Activated CD4-positive, alpha-beta T cell treated with anti-CD3 and anti-CD28 coated beads for 24 hours (primary cell): ENCODE measurements around the gene METTL24.
"Not testable (repeated sequence)": the region's sequence is repeated elsewhere in the genome, so short reads cannot be mapped to it uniquely, and the experiment has no call there.

ENCODE experiments used
- DNase-seq, 2 donors: peaks; one replicate each; pipeline ENCODE4 v3.0.0-alpha.2; 2020; ENCODE audit warnings: low read depth in 2 of 2

The METTL24 gene

DNA sequence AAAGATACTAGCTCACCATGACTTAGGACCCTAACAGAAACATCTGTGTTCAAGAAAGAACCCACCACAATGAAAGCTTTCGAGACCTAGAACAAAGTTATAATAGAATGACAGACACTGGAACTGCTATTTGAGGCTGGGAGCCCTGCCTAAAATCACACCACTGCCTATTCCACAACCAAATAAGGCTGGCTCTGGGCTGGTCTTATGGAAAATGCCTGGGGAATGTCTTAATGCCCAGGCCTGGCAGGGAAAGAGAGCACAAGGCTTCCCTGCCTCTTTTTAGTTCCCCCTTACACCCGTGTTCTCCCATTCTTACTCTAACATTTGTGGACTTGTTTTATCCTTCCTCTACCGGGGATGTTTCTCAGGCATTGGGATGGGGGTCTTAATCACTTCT lies 5.6 kb upstream of the METTL24 start:
- DNase-seq = no peak

DNA sequence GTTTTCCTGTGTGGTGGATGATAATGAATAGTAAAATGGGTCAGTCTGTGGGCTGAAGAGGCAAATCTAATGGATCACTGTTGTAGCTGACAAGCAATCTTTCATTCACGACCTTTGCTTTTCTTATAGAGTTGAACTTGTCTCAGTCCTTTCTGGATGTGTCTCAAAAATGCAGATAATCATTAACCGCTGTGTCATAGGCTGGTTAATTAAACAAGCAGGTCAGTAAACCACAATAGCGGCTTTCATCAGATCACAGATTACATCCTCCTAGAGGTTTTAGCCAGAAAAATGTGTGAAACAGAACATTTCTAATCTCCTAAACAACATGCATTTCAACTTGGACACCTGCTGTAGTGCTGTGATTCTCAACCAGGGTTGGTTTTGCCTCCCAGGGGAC lies 2.5 kb upstream of the METTL24 start:
- DNase-seq = no peak

DNA sequence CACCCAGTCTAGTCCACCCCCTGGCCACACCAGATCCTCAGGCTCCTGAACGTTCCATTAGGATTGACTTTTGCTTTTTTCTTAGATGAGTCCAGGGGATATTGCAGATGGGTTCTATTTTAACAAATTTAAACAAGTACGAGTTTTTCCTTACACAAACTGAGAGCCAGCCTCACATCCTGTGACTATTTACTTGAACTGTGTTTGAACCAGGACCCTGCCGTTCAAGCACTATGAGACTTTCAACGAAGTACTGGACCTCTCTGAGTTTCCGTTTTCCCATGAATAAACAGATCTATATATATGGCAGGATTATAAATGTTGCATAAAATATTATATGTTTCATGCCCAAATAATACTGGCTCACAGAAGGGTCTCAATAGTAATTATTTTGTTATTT lies 1.4 kb upstream of the METTL24 start:
- no peak for DNase-seq

DNA sequence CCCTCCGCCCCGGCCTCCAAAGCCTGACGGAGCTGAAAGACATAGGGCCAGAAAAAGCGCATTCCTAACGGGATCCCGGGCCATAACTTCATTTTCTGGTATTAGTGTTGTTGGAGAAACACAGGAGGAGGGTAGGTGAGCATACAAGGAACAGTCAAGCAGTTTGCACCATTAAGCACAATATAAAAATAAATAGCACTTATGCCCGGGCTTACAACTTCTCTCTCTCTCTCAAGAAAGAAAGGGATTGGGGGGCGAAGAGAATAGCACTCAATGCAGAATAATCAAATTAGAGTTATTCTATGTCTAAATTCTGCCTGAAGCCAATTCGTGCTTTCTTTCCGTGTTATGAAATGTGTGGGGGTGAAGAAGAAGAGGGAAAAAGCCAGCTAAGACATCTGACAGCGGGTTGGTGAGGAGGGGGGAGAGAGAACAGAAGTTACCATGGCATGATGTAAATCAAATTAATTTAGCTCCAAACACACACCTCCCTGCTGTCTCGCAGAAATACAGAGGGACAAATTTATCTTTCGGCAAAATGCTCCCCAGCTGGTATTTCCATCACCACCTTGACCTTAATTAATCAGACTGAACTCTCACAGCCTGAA lies 508 bp upstream of the METTL24 start:
- DNase-seq = no peak

DNA sequence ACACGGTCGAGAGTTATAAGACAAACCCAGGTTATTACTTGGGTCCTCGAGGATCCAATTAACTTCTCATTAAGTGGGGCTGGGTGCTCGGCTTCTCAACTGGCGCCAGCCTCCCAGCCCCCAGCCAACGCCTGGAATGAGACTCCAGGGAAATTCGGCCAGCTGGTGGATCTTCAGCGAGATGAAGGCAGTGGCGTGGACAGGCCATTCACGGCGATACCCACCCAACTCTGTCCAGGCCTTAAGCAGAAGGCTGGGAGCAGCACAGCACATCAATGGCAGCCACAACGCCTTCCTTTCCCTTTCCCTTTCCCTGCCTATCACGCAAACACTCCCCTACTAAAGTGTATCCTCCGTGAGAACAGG lies 868 bp downstream of the METTL24 start:
- DNase-seq = no peak

DNA sequence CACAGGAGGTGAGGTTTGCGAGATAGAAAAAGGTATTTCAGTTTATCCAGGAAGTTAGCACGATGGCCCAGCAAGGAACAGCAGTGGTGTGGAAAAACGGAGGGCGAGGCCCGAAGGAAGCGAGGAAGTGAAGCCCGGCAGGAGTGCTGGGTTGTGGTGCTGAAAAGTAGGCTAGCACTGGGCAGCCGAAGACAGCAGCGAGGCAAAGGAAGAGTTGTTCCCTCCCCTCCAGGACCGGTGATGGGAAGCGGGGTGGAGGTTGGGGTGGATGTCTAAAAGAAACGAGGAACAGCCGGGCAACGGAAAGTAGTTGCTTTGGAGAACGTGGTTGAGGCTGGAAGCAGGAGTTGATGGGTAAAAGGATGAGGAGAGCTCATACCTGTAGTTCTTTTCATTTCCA lies 1.4 kb downstream of the METTL24 start:
- no peak for DNase-seq

DNA sequence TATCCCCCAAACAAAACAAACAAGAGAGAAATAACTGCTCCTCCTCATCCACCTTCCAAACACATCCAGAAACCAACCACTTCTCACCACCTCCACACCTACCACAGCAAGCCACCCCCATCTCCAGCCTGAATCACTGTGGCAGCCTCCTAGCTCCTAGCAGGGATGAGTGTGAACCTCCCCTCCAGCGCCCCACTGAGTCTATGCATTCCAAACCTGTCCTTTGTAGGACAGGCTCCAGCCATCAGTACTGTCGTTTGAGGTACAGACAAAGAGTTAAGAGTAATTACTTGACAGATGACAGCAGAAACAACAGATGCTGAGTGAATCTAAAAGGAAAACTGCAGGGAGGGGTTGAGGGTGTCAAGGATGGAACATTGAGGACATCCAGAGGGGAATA lies 2.4 kb downstream of the METTL24 start:
- DNase-seq = no peak

DNA sequence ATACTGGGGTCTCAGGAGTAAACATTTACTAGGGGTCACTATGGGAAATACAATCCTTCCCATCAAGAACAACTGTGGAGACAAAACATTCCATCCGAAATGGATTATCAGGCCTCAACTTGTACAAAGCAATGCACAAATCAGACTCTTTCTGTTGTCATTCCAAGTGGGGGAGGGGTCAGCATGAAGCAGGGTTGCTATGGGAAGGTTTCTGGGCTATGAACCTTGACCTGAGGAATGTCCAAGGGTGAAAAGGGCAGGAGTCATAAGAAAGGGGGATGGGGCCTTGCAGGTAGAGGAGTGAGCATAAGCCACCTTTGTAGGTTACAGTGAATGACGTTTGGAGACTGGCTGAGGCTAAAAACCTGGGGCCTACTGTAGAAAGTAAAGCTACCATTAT lies 3.1 kb downstream of the METTL24 start:
- DNase-seq = no peak

DNA sequence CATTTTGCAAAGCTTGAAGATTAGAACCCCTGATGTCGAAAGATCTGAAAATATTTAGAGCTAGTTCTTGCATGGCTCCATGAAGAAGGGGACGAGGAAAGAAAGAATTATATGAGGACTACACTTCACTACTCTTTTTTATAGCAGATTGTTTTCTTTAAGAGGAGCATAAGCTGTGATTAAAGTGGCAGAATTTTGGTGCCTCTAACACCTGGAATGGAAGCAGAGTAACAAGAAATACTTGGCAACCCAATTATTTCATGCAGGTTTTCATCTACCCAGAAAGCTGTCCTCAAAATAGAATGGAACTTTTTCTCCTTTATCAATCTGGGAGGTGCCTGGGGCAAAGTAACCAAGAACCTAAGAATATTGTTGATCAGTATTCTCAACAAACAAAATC lies 4.0 kb downstream of the METTL24 start:
- DNase-seq = no peak

DNA sequence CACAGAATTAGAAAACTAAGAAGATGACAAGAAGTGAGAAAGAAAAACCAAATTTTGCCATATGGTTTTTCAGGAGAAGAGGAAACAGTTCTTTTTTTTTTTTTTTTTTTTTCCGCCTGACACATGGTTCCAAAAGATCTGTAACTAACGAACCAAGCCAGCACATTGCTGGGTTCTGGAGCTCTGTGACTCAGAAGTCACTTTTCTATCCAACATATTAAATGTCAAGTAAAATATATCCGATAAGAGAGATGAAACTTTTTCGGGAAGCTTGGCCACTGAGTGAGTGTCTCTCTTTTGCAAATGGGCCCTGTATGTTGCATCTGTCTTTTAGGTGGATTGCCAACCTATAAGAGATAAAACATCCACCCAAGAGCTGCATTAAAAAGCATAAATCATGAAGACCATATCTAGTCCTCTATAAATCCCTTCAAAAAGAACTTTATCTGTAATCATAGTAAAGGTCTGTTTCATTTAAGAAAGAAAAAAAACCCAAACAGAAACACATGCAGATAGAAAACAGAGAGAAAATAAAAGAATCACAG lies 4.6 kb downstream of the METTL24 start:
- no peak for DNase-seq

DNA sequence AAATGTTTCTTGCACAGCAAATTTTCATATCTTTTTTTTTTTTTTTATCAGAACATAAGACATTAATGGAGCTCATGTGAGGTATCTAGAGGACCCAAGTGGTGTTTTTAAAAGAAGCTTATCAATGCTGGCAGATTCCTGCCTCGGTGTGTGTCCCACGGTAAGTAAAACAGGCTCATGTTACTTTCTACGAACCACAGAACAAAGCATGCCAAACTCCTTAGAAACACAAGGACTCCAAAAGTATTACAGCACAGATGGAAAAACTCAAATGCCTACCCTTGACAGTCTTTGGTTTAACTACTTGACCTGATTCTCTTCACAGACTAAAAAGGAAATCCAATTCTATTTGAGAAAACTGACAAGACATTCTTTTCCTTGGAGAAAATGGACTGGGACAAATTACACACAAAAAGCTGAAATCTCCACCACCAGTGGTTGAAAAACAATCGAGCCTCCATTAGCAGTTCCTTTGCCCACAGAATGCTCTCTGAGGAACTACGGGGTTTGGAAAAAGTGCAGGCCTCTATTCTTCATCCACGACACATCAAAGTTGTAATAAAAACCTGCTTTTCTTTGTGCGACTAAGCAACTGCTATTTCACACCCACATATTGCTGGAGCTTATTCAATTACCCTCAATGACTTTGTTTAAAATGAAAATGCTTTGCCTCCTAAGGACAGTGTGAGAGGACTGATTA lies 5.4 kb downstream of the METTL24 start:
- no peak for DNase-seq

DNA sequence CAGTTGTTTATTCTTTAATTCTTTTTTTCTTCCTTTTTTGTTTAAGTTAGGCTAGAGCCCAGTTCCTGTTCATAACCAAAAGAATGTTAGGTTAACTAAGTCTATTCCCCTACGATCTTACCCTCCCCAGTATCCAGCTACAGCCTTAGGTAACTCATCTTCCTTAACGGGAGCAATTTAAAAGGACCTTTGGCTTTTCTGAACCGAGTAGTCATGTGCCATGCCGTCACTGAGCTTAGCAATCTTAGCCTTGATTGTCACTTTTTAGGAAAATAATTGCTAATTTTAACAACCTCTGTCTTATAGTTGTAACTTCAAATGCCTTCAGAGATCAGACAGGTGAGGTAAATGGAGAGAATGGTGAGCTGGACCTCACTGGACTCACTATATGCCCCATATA lies 6.2 kb downstream of the METTL24 start:
- no peak for DNase-seq

DNA sequence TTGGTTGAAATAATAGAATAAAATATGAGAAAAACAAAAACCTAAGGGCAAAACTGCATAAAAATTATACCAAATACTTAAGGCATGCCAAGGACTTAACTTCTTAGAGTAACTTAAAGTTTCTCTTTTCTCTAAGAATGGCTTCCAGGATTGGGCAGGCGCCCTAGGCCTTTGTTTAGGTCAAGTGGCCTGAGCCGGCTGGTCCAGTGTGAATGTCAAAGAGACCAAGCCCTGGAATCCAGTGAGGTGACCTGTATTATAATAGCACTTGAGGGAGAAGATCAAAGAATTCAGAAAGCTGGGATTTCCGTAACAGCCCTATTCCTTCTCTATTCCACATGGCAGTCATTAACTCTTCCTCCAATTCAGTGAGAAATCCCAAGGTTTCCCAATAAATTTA lies 6.6 kb downstream of the METTL24 start:
- DNase-seq = no peak

DNA sequence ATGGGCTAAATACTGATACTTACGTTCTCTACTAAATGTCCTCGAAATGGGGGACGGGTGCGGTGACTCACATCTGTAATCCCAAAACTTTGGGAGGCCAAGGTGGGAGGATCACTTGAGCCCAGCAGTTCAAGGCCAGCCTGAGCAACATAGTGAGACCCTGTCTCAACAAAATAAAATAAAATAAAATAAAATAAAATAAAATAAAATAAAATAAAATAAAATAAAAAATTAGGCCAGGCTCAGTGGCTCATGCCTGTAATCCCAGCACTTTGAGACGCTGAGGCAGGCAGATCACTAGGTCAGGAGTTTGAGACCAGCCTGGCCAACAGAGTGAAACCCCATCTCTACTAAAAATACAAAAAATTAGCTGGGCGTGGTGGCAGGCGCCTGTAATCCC lies 7.6 kb downstream of the METTL24 start:
- DNase-seq = not testable (repeated sequence)

DNA sequence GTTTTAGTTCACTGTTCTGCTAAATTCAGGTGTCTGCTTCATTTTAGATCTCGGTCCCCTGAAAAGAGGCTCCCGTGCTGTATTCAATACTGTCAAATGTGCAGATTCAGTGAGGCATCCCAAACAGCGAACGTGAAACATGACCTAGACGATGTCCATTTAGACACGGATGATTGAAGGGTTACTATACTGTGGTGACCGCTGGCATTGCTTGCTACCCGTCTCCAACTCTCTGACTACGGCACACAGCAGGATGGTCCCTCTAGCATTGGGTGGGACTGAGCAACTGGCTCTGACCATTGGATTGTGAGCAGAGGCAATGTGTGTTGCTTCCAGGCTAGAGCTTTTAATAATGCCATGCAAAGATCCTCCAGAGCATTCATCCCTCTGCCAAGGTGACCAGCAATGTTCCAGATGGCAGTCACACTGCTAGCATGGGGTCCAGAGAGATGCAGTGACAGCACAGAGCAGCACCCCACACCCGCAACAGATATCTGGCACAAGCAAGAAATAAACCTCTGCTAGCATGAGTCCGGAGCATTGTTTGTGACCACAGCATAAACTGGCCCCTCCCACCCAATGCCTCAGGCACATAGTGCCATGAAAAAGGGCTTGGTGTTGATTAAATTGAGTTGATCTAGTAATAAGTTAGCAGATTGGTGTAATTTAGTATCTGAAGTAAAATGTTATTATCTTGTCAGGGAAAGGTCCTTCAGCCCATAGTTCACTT lies 9.0 kb downstream of the METTL24 start:
- DNase-seq = no peak

DNA sequence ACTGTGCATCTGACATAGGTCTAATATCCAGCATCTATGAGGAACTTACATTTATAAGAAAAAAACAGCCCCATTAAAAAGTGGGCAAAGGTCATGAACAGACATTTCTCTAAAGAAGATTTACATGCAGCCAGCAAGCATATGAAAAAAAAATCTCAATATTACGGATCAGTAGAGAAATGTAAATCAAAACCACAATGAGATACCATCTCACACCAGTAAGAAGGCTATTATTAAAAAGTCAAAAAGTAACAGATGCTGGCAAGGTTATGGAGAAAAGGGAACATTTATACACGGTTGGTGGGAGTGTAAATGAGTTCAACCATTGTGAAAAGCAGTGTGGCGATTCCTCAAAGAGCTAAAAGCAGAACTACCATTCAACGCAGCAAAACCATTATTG lies 13.1 kb downstream of the METTL24 start:
- no peak for DNase-seq

DNA sequence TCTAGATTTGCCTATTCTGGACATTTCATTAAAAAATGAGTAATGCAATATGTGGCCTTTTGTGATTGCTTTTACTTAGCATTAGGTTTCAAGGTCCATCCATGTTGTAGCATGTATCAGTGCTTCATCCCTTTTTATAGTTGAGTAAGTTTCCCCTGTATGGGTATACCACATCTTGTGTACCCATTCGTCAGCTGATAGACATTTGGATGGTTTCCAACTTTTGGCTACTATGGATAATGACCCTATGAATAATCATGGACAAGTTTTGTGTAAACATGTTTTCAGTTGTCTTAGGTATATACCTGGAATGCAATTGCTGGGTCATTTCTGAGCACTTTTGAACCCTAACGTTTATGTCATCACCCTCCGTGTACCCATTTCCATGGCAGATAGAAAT lies 15.4 kb downstream of the METTL24 start:
- no peak for DNase-seq

DNA sequence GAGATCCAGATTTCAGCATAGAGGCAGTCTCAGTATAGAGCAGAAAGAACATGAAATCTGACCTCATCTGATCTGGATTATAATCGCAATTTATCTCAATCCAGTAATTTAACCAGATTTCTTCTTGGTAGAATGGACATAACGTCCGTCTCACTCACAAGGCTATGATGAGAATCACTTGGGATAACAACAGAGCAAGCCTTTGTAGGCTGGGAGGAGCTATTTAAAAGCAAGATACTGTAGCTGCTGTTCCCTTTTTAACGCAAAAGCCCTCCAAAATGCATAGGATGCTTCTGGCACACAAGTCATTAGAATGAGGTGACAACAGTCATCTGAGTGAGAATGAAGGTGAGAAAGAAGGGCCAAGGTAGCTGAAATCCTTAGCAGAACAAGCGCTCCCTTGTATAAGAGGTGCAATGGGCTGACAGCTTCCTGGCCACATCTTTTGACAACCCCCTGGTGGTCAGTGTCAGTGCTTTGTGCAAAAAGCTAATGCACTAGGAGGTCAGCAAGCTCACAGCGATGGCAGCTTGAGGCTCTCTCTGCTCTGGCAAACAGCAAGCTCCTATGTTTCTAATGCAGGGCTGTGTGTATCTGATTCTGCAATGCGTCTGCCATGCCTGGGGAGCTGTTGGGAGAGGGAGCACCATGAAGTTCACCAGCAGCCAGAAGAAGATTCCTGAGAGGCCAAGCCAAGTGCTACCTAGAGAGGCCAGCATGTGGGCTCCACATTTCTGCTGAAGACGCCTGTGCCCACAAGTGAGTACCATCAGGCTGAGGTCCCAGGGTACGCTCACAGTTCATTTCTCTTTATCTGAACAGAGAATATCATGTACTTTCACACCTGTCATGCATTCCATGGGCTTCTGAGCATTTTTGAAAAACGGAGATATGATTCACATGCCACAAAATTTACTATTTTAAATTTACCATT lies 16.2 kb downstream of the METTL24 start:
- DNase-seq = no peak

DNA sequence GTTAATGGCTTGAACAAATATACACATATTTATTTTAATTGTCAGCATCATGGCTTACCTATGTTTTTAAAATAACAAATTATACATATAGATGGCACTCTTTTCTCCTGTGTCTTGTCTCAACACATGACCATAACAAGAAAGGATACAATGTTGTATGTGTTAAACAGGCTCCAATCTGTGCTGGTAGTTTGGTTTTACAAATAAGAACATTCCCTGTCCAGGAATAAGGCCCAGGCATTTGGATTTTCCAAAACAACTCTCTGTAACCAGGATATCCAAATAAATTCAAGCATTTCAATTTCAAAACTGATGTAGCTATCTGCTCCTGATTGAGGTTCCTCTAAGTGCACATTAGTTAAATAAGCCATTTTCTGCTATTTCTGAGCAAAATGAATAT lies 17.1 kb downstream of the METTL24 start:
- DNase-seq = no peak

DNA sequence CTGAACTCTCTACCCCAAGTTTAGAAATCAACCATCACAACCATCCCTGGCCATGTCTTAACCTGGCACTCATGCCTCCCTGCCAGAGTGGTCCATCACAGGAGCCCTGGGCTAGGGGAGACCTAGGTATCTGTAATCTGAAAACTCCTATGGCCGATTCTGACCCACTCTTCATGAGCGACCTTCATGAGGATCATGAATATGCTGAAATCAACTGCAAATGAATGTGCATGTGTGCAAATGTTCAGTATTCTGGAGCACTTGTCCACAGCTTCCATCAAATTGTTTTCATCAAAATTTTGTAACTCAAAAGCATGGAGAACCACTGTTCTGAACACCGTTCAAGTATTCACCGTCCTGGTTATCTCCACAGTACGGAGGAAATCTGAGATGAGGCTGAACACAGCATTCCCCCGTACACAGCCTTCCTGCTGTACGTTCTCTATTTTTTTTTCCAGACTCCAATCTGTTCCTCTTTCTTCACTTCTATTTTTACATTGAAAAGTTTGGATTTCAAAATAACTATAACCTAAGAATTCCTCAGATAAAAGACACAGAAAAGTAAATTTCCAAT lies 17.7 kb downstream of the METTL24 start:
- no peak for DNase-seq

DNA sequence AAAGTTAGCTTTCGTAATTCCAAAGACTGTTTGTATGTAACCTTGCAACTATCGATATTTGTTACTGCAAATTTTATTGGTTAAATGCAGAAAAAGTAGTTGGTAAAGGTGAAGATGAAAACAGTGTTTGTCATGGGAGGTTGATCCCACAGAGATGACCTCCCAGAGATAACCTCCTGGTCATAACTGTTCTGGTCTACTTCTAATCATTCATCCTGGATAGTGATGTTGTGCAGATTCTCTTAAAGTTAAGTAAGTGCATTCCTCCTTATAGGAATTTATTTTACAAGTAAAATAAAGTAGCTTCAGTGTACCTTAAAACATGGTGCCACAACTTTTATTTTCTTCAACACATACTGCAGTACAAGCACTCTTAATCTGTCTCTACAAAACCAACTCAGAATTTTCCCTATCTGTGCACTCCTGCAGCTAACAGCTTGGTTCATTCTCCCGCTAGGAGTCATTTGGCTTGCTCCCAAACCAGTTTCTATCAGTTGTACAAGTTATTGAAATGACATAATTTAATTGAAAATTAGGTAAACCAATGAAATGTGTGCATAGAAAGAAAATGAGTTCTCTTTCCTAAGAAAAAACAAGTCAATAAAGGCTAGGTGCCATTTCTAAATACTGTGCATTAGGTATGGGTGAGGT lies 19.2 kb downstream of the METTL24 start:
- no peak for DNase-seq
